Epithelial cell of prostate (primary cell): ENCODE measurements around the gene SH3RF1.

Experiments
- DNase-seq: peaks from one replicate; pipeline ENCODE4 v3.0.0-alpha.2; 2011; ENCODE audit warnings: low read depth, low spot score
- H3K27ac ChIP-seq: fragments of 450-650 bp; 2 replicates; pipeline ENCODE4 v1.5.1; 2017; ENCODE audit warnings: mild to moderate bottlenecking

Gene SH3RF1

DNA sequence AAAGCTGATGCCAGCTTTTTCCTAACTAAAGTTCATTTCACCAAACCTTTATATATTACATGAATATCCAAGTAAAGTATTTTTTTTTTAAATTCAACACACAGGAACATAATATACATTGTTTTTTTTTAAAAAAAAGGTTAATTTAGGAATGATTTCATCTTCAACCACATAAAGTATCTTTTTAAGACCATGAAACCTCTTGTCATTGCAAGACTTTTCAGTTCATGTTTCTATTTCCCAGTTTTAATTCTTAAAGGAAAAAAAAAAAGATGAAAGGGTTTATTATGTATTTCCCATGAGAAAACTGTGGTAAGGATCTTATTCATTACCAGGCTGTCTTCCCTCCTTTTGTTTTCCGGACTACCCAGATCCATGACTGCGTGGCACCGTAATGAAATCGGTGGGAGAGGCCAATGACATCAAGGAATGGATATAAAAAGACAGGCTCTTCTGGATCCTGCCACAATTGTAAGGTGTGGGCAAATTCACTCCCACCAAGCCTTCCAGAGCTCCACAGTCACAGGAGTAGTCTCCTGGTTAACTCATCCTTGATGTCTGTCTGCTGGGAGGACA, 176.0 kb downstream of the SH3RF1 start:
- H3K27ac ChIP-seq = no peak overlapping the region
- no peak for DNase-seq

DNA sequence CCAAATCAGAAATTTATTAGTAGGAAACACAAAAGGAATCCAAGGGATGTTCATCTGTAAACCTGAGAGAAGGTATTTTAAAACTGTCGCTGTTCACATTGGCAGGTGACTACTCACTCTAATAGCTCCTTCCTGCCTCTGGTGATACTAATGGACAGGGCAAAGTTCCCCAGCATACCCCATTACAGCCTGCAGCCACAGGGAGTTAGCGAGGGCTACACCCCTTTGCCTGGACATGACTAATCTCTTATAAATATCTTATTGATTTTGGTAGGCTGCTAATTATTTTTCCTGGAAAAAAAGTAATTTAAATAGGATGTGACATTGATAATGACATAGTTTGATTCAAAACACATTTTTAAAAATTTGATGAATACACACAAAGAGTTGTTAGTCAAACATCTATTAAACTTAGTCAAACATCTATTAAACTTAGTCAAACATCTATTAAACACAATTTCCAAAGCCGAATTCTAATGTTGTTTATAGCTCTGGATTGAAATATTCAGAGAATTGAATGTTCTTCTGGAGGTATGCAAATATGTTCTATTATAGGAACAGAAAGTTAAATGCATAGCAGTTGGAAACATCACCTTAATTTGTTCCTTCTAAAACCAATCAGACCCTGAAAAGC, 177.8 kb downstream of the SH3RF1 start:
- H3K27ac ChIP-seq = no peak overlapping the region
- DNase-seq = no peak

DNA sequence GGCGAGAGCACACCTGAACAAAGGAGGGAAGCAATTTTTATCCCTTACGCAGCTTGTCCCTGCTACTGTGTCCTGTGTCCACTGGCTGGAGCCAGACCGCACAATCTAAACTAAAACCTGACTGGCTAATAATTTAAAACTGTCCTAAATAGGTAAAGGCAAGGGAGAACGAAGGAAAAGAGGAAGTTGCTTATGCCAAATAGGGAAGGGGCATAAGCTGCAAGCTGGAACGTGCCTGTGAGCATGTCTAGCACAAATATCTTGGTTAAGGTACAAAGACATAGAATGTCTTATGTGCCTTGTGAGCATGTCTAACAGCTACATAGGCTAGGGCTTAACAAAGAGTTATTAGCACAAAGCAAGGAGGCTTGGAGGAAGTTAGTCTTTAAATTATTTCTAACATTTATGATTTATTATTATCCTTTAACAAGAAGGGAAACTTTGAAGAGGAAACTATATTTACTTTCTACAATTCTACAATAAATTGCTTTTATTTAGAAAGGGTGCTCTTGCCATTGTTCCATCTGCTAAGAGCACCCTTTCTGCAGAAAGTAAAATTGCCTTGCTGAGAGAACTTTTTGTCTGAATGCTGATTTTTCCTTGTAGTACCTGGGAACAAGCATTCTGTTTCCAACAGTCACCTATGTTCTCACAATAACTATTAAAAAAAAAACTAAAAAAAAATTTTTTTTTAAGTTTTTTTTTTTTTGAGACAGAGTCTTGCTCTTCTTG, 180.1 kb downstream of the SH3RF1 start:
- H3K27ac ChIP-seq = no peak overlapping the region
- no peak for DNase-seq

DNA sequence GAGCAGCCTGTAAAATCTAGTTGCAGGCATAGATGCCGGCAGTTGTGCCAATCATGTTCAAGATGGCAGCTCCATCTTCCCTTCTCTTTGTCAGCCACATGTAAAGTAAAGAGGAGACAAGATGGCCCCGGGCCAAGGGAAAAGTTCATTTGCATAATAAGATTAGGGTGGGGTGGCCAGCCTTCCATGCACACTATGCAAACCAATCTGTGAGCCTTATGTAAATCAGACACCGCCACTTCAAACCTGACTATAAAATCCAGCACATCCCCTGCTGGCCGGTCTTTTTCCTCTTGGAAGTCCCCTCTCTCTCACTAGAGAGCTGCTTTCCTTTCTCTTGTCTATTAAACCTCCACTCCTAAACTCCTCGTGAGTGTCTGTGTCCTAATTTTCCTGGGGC, 181.8 kb downstream of the SH3RF1 start:
- no peak overlapping the region for H3K27ac ChIP-seq
- no peak for DNase-seq

DNA sequence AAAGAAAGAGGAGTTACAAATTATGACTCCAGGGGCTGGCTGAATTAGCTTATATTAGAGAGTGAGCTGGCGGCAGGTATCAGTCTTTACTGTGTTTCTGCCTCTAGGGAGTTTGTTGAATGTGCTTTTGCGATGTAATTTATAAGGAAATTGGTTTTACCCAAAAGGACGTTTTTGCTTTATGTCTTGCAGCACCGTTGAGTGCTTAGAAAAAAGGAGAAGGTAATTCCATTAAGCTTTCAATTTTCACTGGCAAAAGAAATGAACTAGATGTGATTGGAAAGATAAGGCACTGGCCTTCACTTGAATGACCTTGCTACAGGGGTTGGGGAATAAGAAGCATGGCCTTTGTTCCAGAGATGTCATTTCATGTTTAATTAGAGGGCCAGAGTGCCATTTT, 185.8 kb downstream of the SH3RF1 start:
- DNase-seq = no peak
- H3K27ac ChIP-seq = no peak overlapping the region

DNA sequence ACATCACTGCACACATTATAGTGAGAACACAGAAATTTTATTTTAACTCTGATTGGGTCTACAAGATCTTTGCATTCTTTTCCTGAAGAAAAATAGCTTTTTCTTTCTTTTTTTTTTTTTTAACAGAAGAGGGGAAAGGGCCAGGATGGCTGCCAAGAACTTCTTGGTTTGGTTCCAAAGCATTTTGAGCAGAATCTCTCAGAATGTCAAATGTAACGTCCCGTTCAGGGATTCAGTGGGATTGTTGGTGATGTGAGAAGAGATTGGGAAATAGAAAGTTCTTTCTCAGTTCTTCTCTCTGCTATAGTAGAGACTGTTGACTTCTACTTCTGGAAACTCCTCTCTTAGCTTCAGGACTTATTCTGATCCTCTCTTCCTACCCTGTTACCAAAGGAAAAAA, 189.8 kb downstream of the SH3RF1 start:
- no peak for DNase-seq

DNA sequence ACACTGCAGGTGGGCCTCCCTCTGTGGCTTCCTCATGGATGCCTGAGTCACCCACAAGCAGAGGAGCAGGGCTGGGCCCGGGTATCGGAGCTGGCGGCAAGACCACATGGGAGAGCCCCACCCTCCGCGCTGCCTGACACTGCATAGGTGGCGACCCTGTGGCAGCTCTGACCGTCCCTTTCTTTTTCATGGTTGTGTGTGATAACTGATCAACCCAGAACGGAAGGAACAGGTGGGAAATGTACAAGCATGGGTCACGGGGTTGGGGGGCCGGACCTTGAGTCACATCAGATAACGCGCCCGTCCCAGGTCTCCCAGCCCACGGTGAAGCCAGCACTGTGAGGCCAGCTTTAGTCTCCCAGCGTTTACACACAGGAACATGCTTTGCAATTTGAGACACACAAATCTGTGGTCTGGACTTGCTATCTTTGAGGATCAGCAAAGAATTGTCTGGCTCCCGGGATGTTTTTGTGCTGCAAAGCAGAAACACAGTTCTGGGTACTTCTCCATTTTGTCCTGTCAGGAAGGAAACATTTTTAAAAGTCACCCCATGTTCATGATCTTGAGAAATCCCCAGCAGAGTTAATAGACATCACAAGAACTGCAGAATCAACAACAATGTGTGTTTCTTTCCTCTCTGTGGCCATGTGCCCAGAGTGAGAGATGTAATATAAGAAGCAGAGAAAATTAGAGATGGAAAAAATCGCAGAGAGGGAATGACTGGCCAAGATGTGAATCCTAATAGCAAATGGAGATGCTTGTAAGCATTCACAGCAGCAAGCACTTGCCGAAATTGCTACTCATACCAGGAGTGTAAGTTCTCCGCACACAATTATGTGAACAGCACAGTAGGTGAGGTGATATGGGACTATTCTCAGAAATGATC, 190.6 kb downstream of the SH3RF1 start:
- no peak for DNase-seq
- peak overlapping the region; percentile 28 for H3K27ac ChIP-seq

More for the DNA sequence above, 189.8 kb downstream of the SH3RF1 start:
- H3K27ac ChIP-seq = peak overlapping the region; percentile 28

DNA sequence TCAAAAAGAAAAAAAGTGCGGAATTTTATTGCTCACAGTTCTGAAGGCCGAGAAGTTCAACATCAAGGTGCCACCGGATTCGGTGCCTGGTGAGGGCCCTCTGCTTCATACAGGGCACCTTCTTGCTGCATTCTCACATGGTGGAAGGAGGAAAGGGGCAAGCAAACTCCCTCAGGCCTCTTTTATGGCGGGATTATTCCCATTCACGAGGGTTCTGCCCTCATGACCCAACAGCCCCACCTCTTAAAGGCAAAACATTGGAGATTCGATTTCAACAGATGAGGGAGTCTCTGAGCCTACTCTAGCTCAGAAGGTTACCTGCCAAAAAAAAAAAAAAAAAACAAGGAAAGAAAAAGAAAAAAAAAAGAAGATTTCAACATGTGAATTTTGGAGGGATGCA, 196.6 kb downstream of the SH3RF1 start:
- no peak for DNase-seq

DNA sequence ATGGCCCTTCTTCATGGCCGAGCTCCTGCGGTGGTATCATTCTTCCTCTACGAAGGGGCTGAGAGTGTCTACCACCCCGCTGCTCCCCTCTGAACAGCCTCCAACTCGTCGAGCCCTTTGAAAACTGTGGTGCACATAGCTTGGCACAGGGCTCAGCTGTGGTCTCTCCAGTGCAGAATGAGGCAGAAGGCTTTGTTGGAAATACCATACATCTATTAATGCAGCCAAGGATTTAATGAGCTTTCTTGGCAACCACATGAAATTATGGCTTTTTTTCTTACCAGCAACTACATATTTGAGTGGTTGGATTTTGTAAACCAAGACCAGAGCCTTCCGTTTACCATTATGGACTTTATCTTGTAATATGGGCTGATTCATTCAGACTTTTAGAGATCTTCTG, 199.0 kb downstream of the SH3RF1 start:
- DNase-seq = no peak
- H3K27ac ChIP-seq = peak overlapping the region; percentile 97

More for the DNA sequence above, 196.6 kb downstream of the SH3RF1 start:
- H3K27ac ChIP-seq = no peak overlapping the region

DNA sequence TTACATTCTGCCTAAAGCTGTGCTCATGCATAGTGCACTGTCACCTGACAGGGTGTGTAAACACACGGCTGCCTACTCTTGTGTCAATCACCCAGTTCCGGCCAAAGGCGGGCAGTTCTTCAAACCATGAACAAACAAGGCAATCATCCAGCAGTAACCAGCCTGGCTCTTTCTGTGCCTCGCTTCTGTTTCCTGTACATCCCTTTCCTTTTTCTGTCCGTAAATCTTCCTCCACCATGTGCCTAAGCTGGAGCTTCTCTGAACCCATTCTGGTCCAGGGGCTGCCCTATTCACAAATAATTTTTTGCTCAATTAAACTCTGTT, 199.9 kb downstream of the SH3RF1 start:
- DNase-seq = peak; percentile 82
- H3K27ac ChIP-seq = peak overlapping the region; percentile 97

DNA sequence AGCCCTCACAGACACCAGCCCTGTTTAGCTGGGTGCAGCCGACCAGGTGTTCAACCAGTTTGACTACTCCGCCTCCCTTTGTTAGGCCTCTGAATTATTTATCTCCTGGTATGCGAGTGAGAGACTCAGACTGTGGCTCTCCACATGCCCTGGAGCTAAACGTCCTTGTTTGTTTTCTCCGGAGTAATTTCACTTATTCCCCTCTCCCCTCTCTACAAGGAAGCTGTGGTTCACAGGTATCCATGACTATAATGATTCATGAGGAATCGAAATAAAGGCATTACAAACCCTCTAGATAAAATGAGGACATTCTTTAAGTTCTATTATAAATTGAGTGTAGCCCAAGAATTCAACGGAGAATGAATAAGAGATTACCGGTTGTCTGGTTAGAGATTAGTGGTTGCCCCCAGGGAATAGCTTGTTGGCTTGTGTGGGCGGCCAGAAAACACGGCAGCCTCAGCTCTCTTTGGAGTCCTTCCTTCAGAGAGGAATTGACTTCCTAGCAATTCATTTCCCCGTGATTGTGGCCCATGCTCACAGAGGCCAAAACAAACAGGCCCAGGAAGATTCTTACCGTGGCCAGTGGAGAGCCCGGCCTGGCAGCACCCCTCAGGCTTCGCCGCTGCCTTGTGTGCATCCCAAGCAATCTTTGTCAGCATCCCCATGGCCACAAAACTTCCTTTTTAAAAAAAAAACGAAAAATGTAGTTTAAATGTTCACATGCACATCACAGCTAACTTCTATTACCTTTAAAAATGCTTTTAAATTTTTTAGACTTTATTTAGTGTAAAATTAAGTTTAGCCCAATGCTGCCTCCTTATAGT, 200.5 kb downstream of the SH3RF1 start:
- peak overlapping the region; percentile 97 for H3K27ac ChIP-seq
- DNase-seq = peak; percentile 99

DNA sequence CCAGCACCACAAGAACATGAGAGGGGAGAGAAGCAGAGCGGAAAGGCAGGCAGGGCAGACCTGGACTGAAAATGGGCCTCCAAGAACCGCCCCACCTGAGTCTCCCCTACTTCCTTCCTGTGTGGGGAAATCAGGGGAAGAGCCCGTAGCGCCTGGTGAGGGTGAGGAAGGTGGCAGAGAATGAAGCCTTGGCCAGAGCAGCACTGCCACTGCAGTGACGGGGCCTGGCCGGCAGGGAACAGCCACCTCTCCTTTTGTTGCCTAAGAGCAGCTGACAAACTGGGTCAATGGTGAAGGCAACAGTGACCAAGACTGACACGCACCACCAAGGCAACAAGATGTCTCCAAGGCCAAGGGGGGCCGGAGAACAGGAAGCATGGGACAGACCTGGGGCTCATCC, 202.3 kb downstream of the SH3RF1 start:
- H3K27ac ChIP-seq = peak overlapping the region; percentile 97
- no peak for DNase-seq

DNA sequence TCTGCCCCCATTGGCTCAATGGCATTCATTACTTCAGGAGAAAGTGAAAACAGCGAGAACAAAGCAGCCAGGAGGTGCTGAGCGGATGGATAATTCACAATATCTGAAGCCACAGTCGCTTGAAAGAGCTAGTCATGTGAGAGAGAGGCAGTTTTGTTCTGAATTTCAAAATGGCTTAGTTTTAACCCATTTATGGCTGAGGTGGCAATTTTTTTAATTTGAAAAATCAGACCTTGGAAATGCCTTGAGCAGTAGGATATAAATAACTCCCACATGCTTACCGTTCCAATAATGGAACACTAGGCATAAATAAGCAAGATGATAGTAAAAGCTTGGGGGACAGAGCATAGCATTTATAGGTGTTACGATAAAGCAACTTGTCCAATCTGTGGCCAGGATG, 203.8 kb downstream of the SH3RF1 start:
- no peak for DNase-seq
- H3K27ac ChIP-seq = no peak overlapping the region

DNA sequence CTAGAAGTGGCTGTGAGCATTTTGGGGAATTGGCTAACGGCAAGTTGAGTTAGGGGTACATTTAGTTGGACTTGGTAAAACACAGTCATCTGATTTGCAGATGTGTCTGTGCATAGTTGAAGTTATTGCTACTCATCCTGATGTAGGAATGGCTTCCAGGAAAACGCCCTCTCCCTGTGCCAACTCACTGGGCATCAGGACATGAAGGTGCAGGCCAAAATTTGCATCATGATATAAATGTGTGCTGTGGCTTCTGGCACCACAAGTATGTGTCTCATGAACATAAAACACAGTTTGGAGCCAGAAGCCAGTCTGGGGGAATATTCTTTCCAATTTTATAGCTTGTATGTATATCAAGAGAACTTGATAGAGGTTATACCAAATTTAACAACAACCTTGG, 206.5 kb downstream of the SH3RF1 start:
- no peak overlapping the region for H3K27ac ChIP-seq
- no peak for DNase-seq

DNA sequence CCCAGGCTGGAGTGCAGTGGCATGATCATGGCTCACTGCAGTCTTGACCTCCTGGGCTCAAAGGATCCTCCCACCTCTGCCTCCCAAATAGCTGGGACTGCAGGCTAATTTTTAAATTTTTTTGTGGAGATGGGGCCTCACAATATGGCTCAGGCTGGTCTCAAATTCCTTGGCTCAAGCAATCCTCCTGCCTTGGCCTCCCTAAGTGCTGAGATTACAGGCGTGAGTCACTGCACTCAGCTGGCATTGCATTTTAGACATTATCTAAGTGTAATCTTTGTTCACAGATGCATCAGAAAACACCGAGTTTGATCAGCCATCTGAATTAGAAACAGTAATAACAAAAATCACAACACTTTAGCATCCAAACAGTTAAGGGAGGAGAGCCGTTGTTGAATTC, 207.3 kb downstream of the SH3RF1 start:
- no peak overlapping the region for H3K27ac ChIP-seq
- DNase-seq = no peak

DNA sequence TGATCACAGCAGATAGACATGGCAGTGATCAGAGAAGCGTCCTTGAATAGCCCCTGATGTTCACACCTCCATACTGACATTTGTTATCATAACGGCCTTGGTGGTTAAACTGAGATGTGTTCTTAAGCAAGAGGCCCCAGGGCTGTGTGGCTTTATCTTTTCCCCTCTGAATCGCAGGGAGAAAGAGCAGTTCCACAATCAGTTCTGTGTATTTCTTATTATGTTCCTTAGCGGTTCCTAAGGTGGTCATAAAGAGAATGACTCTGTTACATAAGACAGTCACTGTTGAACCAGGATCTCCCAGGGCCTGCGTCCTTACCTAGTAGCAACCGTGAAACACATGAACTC, 207.9 kb downstream of the SH3RF1 start:
- no peak for DNase-seq
- no peak overlapping the region for H3K27ac ChIP-seq

DNA sequence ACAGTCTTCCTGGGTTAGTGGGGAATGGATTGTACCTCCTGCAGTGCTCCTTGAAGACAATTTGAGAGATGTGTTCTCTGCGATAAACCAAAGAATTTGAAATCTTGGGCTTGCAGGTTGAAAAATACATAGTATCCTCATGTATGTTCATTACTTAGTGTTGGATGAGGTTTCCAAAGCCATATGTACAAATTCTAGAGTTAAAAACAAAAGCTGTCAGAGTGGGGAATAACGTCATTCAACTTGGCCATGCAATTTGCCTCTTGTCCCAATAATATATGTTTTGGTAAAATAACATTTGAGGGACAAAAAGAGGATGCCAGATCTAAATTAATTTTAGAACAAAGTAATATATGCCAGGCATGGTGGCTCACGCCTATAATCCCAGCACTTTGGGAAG, 209.4 kb downstream of the SH3RF1 start:
- no peak overlapping the region for H3K27ac ChIP-seq
- DNase-seq = no peak

DNA sequence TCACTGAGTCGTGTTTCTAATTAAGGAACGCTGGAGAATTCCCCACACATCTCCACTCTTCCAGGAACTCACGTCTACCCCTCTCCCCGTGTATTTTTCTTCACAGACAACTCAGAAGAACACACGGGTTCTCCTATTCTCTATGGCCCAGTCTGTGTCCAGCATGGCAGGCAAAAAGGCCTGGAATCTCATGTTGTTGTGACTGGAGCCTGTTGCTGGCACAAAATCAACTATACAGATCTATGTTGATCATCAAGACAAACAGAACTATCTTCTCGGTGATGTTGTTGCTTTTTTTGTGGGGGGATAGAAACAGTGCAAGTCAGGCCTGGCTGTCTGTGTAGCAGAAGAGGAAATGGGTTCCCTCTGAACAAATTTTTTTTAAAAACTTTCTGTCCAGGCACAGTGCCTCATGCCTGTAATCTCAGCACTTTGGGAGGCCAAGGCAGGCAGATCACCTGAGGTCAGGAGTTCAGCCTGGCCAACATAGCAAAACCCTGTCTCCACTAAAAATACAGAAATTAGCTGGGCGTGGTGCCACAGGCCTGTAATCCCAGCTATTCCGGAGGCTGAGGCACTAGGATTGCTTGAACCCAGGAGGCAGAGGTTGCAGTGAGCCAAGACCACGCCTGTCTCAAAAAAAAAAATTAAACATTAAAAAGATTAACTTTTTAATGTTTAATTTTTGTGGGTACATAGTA, 210.2 kb downstream of the SH3RF1 start:
- no peak for DNase-seq
- H3K27ac ChIP-seq = no peak overlapping the region
